GM12878 (cell line): ENCODE data around the gene TRA2B.

ENCODE experiments used
- BRCA1 ChIP-seq: IDR thresholded peaks from 2 replicates; pipeline ENCODE4 v1.6.1; 2011; ENCODE audit warnings: low read depth, low read length, improper control_type of control experiment
- EP300 ChIP-seq, 2 experiments: fragments of 150-350 bp in 1 of 2; IDR thresholded peaks; 2 replicates each; pipeline ENCODE4 v1.6.1; 2011 to 2012; ENCODE audit warnings: low read depth in 2 of 2, low read length in 2 of 2, borderline replicate concordance in 1 of 2, improper control_type of control experiment in 1 of 2, inconsistent platforms in 1 of 2; ENCODE audit not compliant: control insufficient read depth in 1 of 2
- POLR2A ChIP-seq: IDR thresholded peaks from 2 replicates; pipeline ENCODE4 v1.6.1; 2011; ENCODE audit warnings: low read depth, mild to moderate bottlenecking, low read length
- SP1 ChIP-seq: IDR thresholded peaks from one replicate; pipeline ENCODE4 v1.6.1; 2011; ENCODE audit warnings: low read depth, low read length
- TAF1 ChIP-seq: IDR thresholded peaks from 2 replicates; pipeline ENCODE4 v1.6.1; 2011; ENCODE audit warnings: mild to moderate bottlenecking, low read depth, low read length, borderline replicate concordance
- ZNF274 ChIP-seq: IDR thresholded peaks from one replicate; pipeline ENCODE4 v1.8.0; 2011; ENCODE audit not compliant: insufficient read length, insufficient read depth
- TF ChIP-seq, protein P1 (sequence below), 3 experiments: IDR thresholded peaks in 2 of 3; conservative IDR thresholded peaks in 1 of 3; 2 replicates each; pipeline ENCODE4 v1.5.1; 2011; ENCODE audit warnings: low read depth in 3 of 3, low read length in 3 of 3, mild to moderate bottlenecking in 3 of 3, control low read depth in 2 of 3, moderate library complexity in 2 of 3, inconsistent platforms in 1 of 3, mixed read lengths in 1 of 3; ENCODE audit not compliant: control insufficient read depth in 2 of 3, insufficient read depth in 1 of 3; ENCODE audit errors: extremely low read depth in 1 of 3
- TF ChIP-seq, protein P2 (sequence below): IDR thresholded peaks from 2 replicates; pipeline ENCODE4 v1.6.1; 2012; ENCODE audit warnings: low read depth, low read length, improper control_type of control experiment

DNA sequence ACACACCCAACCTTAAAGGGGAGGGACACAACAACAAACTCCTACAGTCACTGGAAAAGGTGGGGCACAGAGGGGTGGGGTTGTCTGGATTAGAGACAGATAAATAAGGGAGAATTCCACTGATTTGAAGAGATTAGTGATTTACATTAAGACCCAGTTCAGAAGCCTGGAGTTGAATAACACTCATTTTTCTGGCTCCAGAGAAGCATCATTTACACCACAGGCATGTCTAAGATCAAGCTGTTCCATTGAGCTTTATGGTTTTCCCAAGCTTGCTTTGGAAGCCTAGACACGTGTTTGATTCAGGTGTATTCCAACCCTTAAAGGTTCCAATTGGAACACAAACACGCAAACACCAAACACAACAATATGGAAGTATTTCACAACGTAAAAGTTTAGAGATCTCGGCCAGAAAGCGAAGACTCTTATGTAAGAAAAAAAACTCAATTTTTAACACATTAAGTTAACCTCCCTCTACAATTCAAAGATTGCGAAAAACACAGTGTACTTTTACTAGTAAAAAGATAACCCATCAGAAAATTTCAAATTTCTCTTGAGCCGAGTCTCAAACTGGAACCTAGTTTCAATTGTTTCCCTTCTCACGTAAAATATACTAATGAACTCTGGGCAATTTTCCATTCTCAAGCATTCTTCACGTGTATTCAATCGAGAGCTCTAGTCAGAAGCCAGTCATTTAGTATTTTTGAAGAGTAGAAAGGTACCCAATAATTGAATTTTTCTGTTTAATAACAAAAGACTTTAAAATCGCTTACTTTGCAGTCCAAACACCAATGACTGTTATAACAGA, 2.1 kb downstream of the TRA2B start:
- no peak for TF ChIP-seq EP300 (IDR thresholded peaks at IDR 0.05; ENCODE audit: borderline replicate concordance in 1 of 2, control insufficient read depth in 1 of 2, low read depth in 2 of 2, low read length in 2 of 2)
- TF ChIP-seq, protein P1, sequence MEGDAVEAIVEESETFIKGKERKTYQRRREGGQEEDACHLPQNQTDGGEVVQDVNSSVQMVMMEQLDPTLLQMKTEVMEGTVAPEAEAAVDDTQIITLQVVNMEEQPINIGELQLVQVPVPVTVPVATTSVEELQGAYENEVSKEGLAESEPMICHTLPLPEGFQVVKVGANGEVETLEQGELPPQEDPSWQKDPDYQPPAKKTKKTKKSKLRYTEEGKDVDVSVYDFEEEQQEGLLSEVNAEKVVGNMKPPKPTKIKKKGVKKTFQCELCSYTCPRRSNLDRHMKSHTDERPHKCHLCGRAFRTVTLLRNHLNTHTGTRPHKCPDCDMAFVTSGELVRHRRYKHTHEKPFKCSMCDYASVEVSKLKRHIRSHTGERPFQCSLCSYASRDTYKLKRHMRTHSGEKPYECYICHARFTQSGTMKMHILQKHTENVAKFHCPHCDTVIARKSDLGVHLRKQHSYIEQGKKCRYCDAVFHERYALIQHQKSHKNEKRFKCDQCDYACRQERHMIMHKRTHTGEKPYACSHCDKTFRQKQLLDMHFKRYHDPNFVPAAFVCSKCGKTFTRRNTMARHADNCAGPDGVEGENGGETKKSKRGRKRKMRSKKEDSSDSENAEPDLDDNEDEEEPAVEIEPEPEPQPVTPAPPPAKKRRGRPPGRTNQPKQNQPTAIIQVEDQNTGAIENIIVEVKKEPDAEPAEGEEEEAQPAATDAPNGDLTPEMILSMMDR (IDR thresholded peaks at IDR 0.05 in 2 of 3, conservative IDR thresholded peaks at IDR 0.05 in 1 of 3; ENCODE audit: control insufficient read depth in 2 of 3, extremely low read depth in 1 of 3, insufficient read depth in 1 of 3, low read depth in 3 of 3, low read length in 3 of 3): no peak
- no peak for TF ChIP-seq BRCA1
- TF ChIP-seq TAF1: no peak
- TF ChIP-seq, protein P2, sequence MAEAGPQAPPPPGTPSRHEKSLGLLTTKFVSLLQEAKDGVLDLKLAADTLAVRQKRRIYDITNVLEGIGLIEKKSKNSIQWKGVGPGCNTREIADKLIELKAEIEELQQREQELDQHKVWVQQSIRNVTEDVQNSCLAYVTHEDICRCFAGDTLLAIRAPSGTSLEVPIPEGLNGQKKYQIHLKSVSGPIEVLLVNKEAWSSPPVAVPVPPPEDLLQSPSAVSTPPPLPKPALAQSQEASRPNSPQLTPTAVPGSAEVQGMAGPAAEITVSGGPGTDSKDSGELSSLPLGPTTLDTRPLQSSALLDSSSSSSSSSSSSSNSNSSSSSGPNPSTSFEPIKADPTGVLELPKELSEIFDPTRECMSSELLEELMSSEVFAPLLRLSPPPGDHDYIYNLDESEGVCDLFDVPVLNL: no peak
- TF ChIP-seq SP1: no peak
- no peak for TF ChIP-seq ZNF274
- TF ChIP-seq POLR2A: no peak
